ENCODE measurements around the gene CPNE9.

DNA sequence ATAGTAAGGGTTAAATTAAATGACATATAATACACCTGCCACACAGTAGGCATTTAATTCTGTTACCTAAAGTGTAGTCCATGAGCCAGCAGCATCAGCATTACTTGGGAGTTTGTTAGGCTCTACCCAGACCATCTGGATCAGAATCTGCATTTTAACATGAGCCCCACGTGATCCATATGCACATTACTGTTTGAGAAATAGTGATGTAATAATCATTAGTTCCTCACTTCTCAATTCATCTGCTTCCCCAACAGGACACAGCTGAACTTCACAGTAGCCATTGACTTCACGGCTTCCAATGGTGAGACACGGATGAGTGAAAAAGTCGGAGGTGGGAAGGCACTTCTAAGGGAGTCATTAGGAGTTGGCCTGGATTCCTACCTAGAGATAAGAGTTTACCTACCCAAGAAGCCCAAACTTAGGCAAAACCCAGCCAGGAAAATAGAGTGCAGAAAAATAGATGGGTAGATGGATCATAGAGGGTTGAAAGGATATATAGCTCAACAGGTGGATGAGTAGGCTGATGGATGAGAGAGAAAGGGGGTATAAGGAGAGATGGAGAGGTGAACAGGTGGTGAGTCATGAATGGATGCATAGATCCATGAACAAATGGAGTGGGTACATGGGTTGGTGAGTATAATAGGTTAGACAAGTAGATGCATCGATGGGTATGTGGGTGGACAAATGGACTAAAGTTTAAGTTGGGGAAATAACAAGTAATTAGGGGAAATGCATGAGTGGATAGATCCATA is 13.3 kb downstream of the CPNE9 start:
- TF ChIP-seq, protein P1, sequence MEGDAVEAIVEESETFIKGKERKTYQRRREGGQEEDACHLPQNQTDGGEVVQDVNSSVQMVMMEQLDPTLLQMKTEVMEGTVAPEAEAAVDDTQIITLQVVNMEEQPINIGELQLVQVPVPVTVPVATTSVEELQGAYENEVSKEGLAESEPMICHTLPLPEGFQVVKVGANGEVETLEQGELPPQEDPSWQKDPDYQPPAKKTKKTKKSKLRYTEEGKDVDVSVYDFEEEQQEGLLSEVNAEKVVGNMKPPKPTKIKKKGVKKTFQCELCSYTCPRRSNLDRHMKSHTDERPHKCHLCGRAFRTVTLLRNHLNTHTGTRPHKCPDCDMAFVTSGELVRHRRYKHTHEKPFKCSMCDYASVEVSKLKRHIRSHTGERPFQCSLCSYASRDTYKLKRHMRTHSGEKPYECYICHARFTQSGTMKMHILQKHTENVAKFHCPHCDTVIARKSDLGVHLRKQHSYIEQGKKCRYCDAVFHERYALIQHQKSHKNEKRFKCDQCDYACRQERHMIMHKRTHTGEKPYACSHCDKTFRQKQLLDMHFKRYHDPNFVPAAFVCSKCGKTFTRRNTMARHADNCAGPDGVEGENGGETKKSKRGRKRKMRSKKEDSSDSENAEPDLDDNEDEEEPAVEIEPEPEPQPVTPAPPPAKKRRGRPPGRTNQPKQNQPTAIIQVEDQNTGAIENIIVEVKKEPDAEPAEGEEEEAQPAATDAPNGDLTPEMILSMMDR (IDR thresholded peaks at IDR 0.05), result no peak
- TF ChIP-seq POLR2A (IDR thresholded peaks at IDR 0.05), result no peak
